ENCODE results near the gene UBE2Z. TPM values are rescaled to one million over a fixed set of nuclear protein-coding genes. Genes with fewer than 3 reads are reported as not detected.

The UBE2Z gene
- total RNA-seq, 1 experiment from 2014 or later: 65.1 TPM

DNA sequence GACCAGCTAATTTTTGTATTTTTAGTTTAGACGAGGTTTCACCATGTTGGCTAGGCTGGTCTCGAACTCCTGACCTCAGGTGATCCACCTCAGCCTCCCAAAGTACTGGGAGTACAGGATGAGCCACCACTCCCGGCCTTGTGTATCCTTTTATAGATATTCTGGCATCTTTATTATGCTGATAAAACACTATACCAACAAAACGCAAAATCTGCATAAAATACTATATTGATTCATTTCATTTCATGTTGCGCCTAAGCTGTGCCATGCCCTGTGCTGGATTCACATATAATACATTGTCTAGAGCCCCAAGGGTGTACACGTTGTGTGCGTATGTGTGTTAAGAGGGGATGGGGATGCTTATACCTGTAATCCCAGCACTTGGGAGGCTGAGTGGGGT, 3.8 kb upstream of the UBE2Z start (continued):
- TF ChIP-seq ARID4B (CRISPR knock-in tag; IDR thresholded peaks at IDR 0.05; ENCODE audit: borderline replicate concordance) (no peak), E2F5 (CRISPR knock-in tag; IDR thresholded peaks at IDR 0.05) (no peak), ZNF219 (CRISPR knock-in tag; IDR thresholded peaks at IDR 0.05; ENCODE audit: borderline replicate concordance) (no peak), NR1H2 (CRISPR knock-in tag; IDR thresholded peaks at IDR 0.05) (no peak), GTF2I (CRISPR knock-in tag; conservative IDR thresholded peaks at IDR 0.05) (no peak), ZNF263 (CRISPR knock-in tag; IDR thresholded peaks at IDR 0.05; ENCODE audit: low read depth) (no peak), JUN (CRISPR knock-in tag; IDR thresholded peaks at IDR 0.05) (no peak), ZNF138 (CRISPR knock-in tag; conservative IDR thresholded peaks at IDR 0.05) (no peak)
- TF ChIP-seq, protein P1, sequence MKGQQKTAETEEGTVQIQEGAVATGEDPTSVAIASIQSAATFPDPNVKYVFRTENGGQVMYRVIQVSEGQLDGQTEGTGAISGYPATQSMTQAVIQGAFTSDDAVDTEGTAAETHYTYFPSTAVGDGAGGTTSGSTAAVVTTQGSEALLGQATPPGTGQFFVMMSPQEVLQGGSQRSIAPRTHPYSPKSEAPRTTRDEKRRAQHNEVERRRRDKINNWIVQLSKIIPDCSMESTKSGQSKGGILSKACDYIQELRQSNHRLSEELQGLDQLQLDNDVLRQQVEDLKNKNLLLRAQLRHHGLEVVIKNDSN (CRISPR knock-in tag; IDR thresholded peaks at IDR 0.05): no peak
- TF ChIP-seq, protein P2, sequence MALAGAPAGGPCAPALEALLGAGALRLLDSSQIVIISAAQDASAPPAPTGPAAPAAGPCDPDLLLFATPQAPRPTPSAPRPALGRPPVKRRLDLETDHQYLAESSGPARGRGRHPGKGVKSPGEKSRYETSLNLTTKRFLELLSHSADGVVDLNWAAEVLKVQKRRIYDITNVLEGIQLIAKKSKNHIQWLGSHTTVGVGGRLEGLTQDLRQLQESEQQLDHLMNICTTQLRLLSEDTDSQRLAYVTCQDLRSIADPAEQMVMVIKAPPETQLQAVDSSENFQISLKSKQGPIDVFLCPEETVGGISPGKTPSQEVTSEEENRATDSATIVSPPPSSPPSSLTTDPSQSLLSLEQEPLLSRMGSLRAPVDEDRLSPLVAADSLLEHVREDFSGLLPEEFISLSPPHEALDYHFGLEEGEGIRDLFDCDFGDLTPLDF (CRISPR knock-in tag; IDR thresholded peaks at IDR 0.05): no peak

DNA sequence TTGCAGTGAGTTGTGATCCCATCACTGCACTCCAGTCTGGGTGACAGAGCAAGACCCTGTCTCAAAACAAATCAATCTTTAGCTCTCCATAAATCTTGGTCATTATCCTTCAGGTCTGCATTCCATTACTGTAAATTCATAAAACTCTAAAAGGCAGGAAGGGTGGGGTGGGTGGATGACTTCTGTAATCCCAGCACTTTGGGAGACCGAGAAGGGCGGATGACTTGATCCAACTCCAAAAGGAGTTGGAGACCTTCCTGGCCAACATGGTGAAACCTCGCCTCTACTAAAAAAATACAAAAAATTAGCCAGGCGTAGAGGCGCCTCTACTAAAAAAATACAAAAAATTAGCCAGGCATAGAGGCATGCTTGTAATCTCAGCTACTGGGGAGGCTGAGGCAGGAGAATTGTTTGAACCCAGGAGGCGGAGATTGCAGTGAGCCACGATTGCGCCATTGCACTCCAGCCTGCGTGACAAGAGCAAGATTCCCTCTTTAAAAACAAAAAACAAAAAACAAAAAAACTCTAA, 2.2 kb upstream of the UBE2Z start:
- ChIA-PET CTCF (interaction anchor here (2.3 kb wide), 1 partner anchor 21 kb away, joined by 6 read pairs; no protein-coding TSS in a partner anchor), POLR2A (interaction anchor here (0.6 kb wide), 1 partner anchor 10 kb away, joined by 4 read pairs; no protein-coding TSS in a partner anchor)
- peaks cover 24% of the 10 kb centered on the region for H3K4me1 Mint-ChIP-seq
- TF ChIP-seq ATF3 (CRISPR knock-in tag; conservative IDR thresholded peaks at IDR 0.05) (no peak), ZMAT4 (CRISPR knock-in tag; IDR thresholded peaks at IDR 0.05) (no peak), HMGA2 (CRISPR knock-in tag; IDR thresholded peaks at IDR 0.05) (no peak), ELF4 (CRISPR knock-in tag; IDR thresholded peaks at IDR 0.05; ENCODE audit: low read depth) (no peak), SP1 (CRISPR knock-in tag; conservative IDR thresholded peaks at IDR 0.05) (no peak), CREM (CRISPR knock-in tag; IDR thresholded peaks at IDR 0.05) (no peak), TEAD4 (CRISPR knock-in tag; IDR thresholded peaks at IDR 0.05) (no peak), FOXK1 (CRISPR knock-in tag; IDR thresholded peaks at IDR 0.05) (no peak), ERG (CRISPR knock-in tag; IDR thresholded peaks at IDR 0.05) (no peak), ZBTB21 (CRISPR knock-in tag; IDR thresholded peaks at IDR 0.05; ENCODE audit: borderline replicate concordance) (no peak), NFYB (CRISPR knock-in tag; conservative IDR thresholded peaks at IDR 0.05; ENCODE audit: low read depth) (no peak), PRRX2 (CRISPR knock-in tag; IDR thresholded peaks at IDR 0.05) (no peak), MYBL2 (CRISPR knock-in tag; IDR thresholded peaks at IDR 0.05) (no peak), GTF2I (CRISPR knock-in tag; conservative IDR thresholded peaks at IDR 0.05) (no peak), GABPB1 (CRISPR knock-in tag; IDR thresholded peaks at IDR 0.05) (no peak)
- TF ChIP-seq, protein P3, sequence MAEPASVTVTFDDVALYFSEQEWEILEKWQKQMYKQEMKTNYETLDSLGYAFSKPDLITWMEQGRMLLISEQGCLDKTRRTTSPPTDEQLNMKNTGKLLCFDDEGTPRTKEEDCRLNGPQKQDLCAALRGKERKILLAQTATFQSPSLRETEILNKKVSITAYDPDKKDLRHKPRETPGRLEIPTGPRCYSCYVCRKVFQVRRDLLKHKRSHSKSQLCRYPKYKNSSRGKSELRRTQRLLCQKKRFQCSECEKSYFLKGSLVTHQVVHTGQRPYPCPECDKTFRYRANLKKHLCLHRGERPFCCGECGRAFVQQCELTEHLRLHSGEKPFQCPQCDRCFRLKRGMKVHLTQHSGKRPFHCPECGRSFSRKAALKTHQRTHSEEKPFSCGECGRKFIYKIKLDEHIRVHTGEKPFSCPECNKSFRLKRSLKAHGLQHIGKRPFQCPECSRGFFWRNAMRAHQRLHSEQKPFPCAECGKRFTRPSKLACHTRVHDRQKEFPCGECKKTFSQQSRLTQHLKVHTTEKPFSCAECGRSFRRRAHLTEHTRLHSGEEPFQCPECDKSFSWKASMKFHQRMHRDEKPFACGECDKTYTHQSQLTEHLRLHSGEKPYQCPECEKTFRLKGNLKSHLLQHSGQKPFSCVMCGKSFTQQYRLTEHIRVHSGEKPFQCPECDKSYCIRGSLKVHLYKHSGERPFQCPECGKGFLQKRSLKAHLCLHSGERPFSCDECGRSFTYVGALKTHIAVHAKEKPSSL (CRISPR knock-in tag; conservative IDR thresholded peaks at IDR 0.05): no peak
- TF ChIP-seq, protein P4, sequence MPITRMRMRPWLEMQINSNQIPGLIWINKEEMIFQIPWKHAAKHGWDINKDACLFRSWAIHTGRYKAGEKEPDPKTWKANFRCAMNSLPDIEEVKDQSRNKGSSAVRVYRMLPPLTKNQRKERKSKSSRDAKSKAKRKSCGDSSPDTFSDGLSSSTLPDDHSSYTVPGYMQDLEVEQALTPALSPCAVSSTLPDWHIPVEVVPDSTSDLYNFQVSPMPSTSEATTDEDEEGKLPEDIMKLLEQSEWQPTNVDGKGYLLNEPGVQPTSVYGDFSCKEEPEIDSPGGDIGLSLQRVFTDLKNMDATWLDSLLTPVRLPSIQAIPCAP (CRISPR knock-in tag; IDR thresholded peaks at IDR 0.05): no peak

More for the DNA sequence above, 2.2 kb upstream of the UBE2Z start:
- no peaks in the 10 kb centered on the region for H3K9me3 Mint-ChIP-seq
- DNase-seq (ENCODE audit: low spot score) (no peak), ATAC-seq (no peak)
- no peak overlapping the region for H3K27ac Mint-ChIP-seq
- H3K36me3 Mint-ChIP-seq: peaks cover 9% of the 10 kb centered on the region
- H3K27me3 Mint-ChIP-seq (ENCODE audit: low read depth): no peaks in the 10 kb centered on the region
- no peak overlapping the region for H3K4me3 Mint-ChIP-seq

All from WTC11 (cell line).